HCT116 (cell line): Measurements from ENCODE around the gene ARFGAP1.

Experiments
- CTCF ChIP-seq, 3 experiments: fragments of 200-600 bp in 1 of 3; sonication (generic) in 1 of 3; IDR thresholded peaks in 2 of 3; conservative IDR thresholded peaks in 1 of 3; 2 replicates each; pipeline ENCODE4 v1.5.1; 2012 to 2017; ENCODE audit warnings: low read depth in 2 of 3, low read length in 2 of 3, antibody characterized with exemption in 1 of 3, borderline replicate concordance in 1 of 3, control low read depth in 1 of 3, mild to moderate bottlenecking in 1 of 3, mixed read lengths in 1 of 3, mixed run types in 1 of 3, moderate library complexity in 1 of 3; ENCODE audit not compliant: insufficient read depth in 1 of 3
- ELF1 ChIP-seq: IDR thresholded peaks from 2 replicates; pipeline ENCODE4 v1.6.1; 2012; ENCODE audit warnings: low read depth, borderline replicate concordance
- EZH2 ChIP-seq: fragments of 200-600 bp; sonication (generic); IDR thresholded peaks from 2 replicates; pipeline ENCODE4 v1.6.1; 2017; ENCODE audit warnings: antibody characterized with exemption, mixed run types
- EZH2phosphoT487 ChIP-seq: fragments of 200-600 bp; IDR thresholded peaks from 2 replicates; pipeline ENCODE4 v1.6.1; 2018; ENCODE audit warnings: antibody characterized with exemption, borderline replicate concordance
- JUND ChIP-seq: IDR thresholded peaks from 2 replicates; pipeline ENCODE4 v1.6.1; 2012
- MAX ChIP-seq: IDR thresholded peaks from 2 replicates; pipeline ENCODE4 v1.6.1; 2012
- POLR2A ChIP-seq: IDR thresholded peaks from 2 replicates; pipeline ENCODE4 v1.7.0; 2011; ENCODE audit warnings: borderline replicate concordance; ENCODE audit not compliant: insufficient read depth, insufficient read length; ENCODE audit errors: extremely low read depth
- POLR2AphosphoS5 ChIP-seq: IDR thresholded peaks from 2 replicates; pipeline ENCODE4 v1.6.1; 2011; ENCODE audit warnings: mild to moderate bottlenecking, low read depth, low read length, moderate library complexity
- SP1 ChIP-seq: IDR thresholded peaks from 2 replicates; pipeline ENCODE4 v1.6.1; 2012; ENCODE audit warnings: low read depth
- SRF ChIP-seq: IDR thresholded peaks from 2 replicates; pipeline ENCODE4 v1.6.1; 2012; ENCODE audit warnings: low read depth
- YY1 ChIP-seq: IDR thresholded peaks from 2 replicates; pipeline ENCODE4 v1.6.1; 2011; ENCODE audit warnings: low read length, low read depth, moderate library complexity, mild to moderate bottlenecking; ENCODE audit not compliant: insufficient replicate concordance; ENCODE audit errors: extremely low read depth
- ZBTB33 ChIP-seq: IDR thresholded peaks from 2 replicates; pipeline ENCODE4 v1.6.1; 2011; ENCODE audit warnings: mild to moderate bottlenecking, low read length, moderate library complexity; ENCODE audit not compliant: insufficient replicate concordance; ENCODE audit errors: extremely low read depth
- TF ChIP-seq, protein P1 (sequence below): IDR thresholded peaks from 2 replicates; pipeline ENCODE4 v1.6.1; 2012; ENCODE audit warnings: low read depth
- TF ChIP-seq, protein P2 (sequence below): IDR thresholded peaks from 2 replicates; pipeline ENCODE4 v1.6.1; 2012

- TF ChIP-seq CTCF (IDR thresholded peaks at IDR 0.05 in 2 of 3, conservative IDR thresholded peaks at IDR 0.05 in 1 of 3; ENCODE audit: borderline replicate concordance in 1 of 3, insufficient read depth in 1 of 3, low read depth in 2 of 3, low read length in 2 of 3) = no peak
- no peak for TF ChIP-seq POLR2A
- no peak for TF ChIP-seq ZBTB33
- TF ChIP-seq POLR2AphosphoS5 = no peak
- TF ChIP-seq SRF = no peak
- TF ChIP-seq EZH2 = no peak
- TF ChIP-seq EZH2phosphoT487 = no peak
- no peak for TF ChIP-seq SP1
- no peak for TF ChIP-seq MAX
- TF ChIP-seq JUND = no peak
- TF ChIP-seq, protein P1, sequence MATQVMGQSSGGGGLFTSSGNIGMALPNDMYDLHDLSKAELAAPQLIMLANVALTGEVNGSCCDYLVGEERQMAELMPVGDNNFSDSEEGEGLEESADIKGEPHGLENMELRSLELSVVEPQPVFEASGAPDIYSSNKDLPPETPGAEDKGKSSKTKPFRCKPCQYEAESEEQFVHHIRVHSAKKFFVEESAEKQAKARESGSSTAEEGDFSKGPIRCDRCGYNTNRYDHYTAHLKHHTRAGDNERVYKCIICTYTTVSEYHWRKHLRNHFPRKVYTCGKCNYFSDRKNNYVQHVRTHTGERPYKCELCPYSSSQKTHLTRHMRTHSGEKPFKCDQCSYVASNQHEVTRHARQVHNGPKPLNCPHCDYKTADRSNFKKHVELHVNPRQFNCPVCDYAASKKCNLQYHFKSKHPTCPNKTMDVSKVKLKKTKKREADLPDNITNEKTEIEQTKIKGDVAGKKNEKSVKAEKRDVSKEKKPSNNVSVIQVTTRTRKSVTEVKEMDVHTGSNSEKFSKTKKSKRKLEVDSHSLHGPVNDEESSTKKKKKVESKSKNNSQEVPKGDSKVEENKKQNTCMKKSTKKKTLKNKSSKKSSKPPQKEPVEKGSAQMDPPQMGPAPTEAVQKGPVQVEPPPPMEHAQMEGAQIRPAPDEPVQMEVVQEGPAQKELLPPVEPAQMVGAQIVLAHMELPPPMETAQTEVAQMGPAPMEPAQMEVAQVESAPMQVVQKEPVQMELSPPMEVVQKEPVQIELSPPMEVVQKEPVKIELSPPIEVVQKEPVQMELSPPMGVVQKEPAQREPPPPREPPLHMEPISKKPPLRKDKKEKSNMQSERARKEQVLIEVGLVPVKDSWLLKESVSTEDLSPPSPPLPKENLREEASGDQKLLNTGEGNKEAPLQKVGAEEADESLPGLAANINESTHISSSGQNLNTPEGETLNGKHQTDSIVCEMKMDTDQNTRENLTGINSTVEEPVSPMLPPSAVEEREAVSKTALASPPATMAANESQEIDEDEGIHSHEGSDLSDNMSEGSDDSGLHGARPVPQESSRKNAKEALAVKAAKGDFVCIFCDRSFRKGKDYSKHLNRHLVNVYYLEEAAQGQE = no peak
- TF ChIP-seq YY1 = no peak
- TF ChIP-seq, protein P2, sequence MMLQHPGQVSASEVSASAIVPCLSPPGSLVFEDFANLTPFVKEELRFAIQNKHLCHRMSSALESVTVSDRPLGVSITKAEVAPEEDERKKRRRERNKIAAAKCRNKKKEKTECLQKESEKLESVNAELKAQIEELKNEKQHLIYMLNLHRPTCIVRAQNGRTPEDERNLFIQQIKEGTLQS = no peak
- no peak for TF ChIP-seq ELF1
Measured at GRCh38 chr20:63330940-63331339, 58.3 kb downstream of the ARFGAP1 start.
